ENCODE results near the gene EPB41.
"Not testable (repeated sequence)": the region's sequence is repeated elsewhere in the genome, so short reads cannot be mapped to it uniquely, and the experiment has no call there.

The EPB41 gene

GRCh38 chr1:28982198-28982597, 67.8 kb downstream of the EPB41 start:
- no peak for DNase-seq

GRCh38 chr1:28983091-28983490, 68.7 kb downstream of the EPB41 start:
- DNase-seq, result no peak

- no peak for DNase-seq
Observed at GRCh38 chr1:28983509-28984310, 69.3 kb downstream of the EPB41 start.

- DNase-seq, result no peak
Observed at GRCh38 chr1:28984311-28984684, 69.9 kb downstream of the EPB41 start.

GRCh38 chr1:28985427-28985826, 71.1 kb downstream of the EPB41 start:
- DNase-seq, result no peak

- DNase-seq, result no peak
Observed at GRCh38 chr1:28986306-28986910, 72.0 kb downstream of the EPB41 start.

GRCh38 chr1:29002792-29003191, 88.4 kb downstream of the EPB41 start:
- DNase-seq, result no peak

GRCh38 chr1:29004288-29004687, 89.9 kb downstream of the EPB41 start:
- no peak for DNase-seq

GRCh38 chr1:29004798-29005197, 90.4 kb downstream of the EPB41 start:
- no peak for DNase-seq

- DNase-seq, result no peak
Observed at GRCh38 chr1:29011775-29012174, 97.4 kb downstream of the EPB41 start.

- DNase-seq, result no peak
Observed at GRCh38 chr1:29017235-29017634, 102.9 kb downstream of the EPB41 start.

GRCh38 chr1:29017975-29018712, 103.8 kb downstream of the EPB41 start:
- no peak for DNase-seq

GRCh38 chr1:29022620-29023019, 108.3 kb downstream of the EPB41 start:
- no peak for DNase-seq

- no peak for DNase-seq
Observed at GRCh38 chr1:29029667-29030066, 115.3 kb downstream of the EPB41 start.

GRCh38 chr1:29032841-29033240, 118.5 kb downstream of the EPB41 start:
- DNase-seq, result no peak

GRCh38 chr1:29033829-29034466, 119.6 kb downstream of the EPB41 start:
- no peak for DNase-seq

GRCh38 chr1:29043274-29043965, 129.1 kb downstream of the EPB41 start:
- no peak for DNase-seq

- no peak for DNase-seq
Observed at GRCh38 chr1:29044010-29044409, 129.6 kb downstream of the EPB41 start.

GRCh38 chr1:29045663-29046062, 131.3 kb downstream of the EPB41 start:
- not testable (repeated sequence) for DNase-seq

GRCh38 chr1:29047142-29047541, 132.8 kb downstream of the EPB41 start:
- DNase-seq, result no peak

- no peak for DNase-seq
Observed at GRCh38 chr1:29050166-29050565, 135.8 kb downstream of the EPB41 start.

- DNase-seq, result no peak
Observed at GRCh38 chr1:29052100-29052499, 137.7 kb downstream of the EPB41 start.

GRCh38 chr1:29052941-29053340, 138.6 kb downstream of the EPB41 start:
- DNase-seq, result no peak
